GM18861 (cell line): Measurements from ENCODE around the gene DYNC1LI2.

ENCODE experiments used
- ATAC-seq: cut with Tn5 transposase; IDR thresholded peaks from one replicate; pipeline ENCODE4 v1.9.1; 2021; ENCODE audit not compliant: unreplicated experiment

DYNC1LI2 gene

DNA sequence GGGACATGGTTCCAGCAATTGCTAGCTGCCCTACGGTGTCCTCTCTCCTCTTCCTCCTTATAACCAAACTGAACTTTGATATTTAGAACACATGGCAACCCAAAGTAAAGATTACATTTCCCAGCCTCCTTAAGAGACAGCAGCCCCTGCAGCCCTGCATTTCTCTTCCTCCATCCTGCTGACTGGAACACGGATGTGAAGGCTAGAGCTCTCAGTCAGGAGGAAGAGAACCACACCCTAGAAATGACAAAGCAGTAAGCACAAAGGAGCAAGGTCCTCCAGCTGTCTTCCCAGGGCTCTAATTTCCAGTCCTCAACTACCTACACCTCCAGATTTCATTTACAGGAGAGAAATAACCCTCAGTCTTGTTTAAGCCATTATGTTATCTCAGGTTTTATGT lies 10.9 kb downstream of the DYNC1LI2 start:
- ATAC-seq = no peak

DNA sequence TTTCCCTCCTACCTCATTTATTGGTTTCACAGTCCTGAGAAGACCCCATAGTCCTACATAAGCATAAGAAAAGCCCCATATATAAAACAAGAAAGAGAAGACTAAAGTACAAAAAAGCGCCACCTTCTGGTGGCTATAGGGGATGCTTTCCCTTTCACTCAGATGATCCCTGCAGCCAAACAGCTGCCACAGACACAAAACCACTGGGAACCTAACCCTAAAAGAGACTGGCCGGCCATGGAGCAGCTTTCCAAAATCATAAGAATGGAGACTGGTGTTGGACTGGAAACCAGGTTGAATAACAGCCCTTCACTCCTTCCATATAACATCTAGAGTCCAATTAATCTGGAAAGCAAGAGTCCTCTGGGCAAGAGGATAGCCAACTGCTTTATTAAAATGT lies 11.4 kb downstream of the DYNC1LI2 start:
- ATAC-seq = no peak

DNA sequence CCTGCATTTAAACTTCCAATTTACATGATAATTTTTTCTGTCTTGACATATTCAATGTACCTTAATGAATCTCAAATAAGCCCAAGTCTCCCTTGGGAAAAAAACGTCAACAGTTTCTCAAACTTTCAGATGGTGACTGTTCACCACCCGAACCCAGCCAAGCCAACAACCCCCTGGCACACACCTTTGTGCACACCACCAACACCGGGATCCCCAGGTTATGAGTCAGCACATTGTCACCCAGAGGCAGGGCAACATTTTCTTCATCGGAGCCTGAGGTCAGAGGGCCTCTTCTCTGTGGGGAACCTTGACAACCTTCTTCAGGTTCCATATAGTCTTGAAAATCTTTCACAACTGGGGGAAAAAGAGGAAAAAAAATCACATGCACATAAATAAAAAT lies 15.5 kb downstream of the DYNC1LI2 start:
- no peak for ATAC-seq

DNA sequence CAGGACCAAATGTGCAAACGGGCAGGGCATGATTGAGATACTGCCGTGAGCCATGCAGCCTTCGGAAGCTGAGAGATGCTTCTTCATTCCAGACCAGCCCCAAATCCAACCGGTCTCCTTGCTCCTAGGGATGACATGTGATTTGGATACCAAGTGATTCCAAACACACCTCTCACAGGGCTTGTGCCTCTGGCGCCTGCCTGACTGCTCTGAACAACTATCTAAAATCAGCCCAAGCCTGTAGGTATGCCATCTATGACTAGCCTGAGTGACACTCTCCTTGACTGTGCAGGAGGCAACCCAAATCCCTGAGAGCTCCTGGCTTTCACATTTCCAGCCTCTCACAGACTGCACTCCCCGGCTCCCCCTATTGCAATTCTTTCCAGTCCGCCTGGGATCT lies 20.3 kb downstream of the DYNC1LI2 start:
- no peak for ATAC-seq

DNA sequence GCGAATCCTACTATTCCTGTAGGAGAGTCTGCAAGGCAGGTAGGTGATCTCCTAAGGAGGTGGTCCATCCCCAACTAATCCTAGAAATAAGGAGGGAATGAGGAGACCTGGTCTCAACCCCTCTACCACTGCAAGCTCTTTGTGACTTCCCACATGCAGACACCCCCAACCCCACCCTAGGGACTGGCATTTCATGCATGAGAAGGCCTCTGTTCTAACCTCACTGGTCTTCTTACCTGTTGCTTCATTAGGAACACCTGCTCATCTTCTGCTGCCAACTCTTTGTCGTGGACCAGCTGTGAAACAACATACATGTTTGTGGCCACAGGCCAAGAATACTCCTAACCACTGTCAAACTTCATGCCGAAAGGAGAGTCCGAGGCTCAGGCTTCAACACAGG lies 22.6 kb downstream of the DYNC1LI2 start:
- no peak for ATAC-seq

DNA sequence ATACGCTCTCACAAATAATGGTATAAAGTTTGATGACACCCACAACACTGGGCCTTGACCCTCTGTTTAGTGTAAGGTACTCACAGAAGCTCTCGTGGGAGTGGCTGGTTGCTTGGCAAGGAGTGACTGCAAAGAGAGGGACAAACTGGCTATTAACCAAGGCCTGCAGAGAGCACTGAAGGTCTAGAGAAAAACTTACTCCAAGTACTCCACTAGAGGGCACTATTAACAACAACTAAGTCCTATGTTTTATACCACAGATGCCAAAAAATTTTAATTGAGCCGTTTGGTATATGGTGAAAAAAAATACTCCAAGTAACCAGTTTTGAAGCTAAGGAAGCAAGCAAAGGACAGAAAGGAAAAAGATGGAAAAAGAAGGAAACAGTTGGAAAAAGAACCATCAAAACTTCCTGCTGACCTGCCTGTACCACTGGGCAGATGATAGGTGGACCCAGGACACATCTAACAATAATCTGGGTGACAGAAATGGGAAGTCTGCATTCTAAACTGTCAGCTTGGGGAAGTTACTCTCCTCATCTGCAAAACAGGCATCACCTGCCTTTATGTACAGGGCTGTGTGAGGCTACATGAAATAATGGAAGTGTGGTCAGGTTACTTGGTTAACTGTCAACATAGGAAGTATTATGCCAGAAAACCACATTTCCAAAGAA lies 23.2 kb downstream of the DYNC1LI2 start:
- ATAC-seq = no peak

DNA sequence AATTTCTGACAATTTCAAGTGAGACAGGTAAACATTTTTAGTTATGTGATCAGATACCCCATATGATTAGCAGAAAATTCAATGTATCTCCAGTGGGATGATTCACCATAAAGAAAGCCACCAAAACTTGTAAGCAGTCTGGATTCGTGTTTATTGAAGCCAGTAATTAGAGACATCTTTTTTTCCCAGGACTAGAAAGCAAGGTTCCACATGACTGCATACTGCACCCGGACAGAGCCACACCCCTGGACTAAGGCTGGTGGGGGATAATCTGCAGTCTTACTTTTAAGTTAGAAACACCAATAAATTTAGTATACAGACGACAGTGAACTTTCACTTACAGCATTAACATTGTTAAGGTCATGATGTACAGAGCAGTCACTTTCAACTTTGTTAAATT lies 30.6 kb downstream of the DYNC1LI2 start:
- no peak for ATAC-seq

DNA sequence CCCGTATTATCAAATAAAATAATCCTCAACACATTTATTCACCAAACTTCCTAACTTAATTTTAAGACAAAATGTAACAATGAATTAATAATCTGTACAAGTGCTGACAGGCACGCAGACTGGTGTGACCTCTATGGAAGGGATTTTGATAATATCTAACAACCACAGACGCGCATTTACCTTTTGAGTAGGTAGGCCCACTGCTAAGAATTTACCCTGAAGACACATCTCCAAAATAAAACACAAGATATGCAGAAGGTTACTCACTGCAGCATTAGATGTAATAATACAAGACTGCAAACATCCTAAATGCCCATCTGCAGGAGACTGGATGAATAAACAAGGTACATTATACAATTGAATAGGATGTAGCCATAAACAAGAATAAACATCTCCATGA lies 32.2 kb downstream of the DYNC1LI2 start:
- ATAC-seq = no peak

DNA sequence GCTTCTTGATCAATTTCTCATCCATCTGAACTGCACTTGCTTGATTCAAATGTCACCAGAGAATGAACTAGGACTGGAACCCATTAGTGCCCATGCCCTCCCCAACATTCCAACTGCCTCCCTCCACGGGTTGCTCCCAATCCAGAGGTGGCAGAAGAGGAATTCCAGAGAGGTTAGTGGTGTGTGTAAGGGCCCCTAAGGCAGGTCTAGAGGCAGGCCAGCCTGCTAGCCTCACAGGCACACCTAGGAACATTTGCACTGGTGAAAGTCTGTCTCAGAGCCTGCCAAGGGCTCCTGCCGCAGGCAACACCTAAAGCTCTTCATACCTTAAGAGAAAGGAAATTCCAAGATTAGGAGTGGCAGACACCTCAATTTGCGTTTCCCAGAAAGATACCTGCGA lies 33.6 kb downstream of the DYNC1LI2 start:
- no peak for ATAC-seq

DNA sequence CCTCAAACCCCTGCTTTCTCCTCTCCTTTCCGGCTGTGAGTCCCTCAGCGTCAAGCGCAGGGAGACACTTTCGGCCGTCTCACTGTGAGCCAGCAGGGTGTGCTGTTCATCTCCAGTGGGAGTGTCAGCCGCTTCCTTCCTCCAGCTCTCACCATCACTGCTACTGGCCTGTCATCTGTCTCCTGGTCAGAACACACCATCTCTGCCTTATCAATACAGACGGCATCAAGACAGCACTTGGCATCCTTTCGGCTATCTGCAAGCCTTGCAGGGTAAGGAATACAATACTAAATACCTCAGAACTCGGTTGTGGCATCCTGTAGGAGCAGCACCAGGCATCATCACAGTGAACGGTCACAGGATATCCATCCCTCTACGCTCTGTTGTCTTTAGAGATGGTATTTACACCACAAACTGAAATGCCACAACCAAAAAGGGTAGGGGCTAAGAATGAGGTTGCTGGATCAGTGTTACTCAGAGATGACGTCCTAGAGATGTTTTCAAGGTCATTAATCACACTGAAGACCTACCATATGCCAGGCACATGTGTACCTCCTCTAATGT lies 34.2 kb downstream of the DYNC1LI2 start:
- ATAC-seq = no peak

DNA sequence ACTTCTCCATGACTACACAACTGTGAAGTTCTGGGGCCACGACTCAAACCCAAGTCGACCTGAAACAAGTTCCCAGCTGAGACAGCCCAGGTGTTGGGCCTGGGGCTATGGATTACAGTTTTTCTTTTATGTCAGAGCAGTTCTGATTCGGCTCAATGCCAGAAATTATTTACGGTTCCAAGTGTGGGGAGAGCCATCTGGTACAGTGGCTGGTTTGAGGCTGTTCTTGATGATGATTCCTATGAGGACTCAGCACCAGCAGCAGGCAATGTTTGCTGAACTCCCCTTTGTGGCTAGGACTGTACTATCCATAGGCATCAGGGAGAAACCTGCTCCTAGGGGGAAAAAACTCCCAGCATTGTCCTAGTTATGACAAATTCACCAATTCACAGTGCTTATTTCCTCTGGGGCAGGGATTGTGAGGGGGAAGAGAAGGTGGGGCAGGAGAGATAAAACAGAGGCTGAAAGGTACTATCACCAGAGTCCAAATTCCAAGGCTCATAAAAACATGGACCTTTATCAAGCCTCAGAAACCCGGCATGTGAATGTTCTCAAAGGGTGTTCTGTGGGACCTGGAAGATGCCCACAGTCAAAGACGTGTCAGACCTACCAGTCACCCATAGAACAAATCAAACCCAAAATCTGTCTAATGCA lies 36.6 kb downstream of the DYNC1LI2 start:
- ATAC-seq = no peak

DNA sequence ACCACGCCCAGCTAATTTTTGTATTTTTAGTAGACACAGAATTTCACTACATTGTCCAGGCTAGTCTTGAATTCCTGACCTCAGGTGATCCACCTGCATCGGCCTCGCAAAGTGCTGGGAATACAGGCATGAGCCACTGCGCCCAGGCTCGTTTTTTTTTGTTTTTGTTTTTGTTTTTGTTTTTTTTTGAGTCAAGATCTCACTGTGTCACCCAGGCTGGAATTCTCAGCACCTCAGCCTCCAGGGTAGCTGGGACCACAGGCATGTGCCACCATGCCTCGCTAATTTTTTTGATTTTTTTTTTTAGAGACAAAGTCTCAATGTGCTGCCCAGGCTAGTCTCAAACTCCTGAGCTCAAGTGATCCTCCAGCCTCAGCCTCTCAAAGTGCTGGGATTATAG lies 37.3 kb downstream of the DYNC1LI2 start:
- no peak for ATAC-seq

DNA sequence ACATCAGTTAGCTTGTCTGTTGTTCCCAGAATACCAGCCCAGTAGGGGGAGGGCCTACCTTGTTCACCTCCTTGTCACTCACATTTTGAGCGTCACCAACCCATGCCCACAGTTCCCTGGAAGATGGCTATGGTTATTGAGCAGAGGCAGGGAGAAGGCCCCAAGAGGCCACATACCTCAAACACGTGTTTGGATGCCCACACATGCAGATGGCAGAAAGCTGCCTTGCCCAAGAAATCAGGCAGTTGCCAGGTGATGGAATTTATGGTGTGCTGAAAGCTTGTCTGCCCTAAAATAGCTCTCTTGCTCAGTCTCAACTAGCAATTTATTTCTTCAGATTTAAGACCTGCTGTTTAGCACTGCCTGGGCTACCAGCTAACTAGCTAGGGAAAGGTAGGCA lies 38.3 kb downstream of the DYNC1LI2 start:
- ATAC-seq = no peak

DNA sequence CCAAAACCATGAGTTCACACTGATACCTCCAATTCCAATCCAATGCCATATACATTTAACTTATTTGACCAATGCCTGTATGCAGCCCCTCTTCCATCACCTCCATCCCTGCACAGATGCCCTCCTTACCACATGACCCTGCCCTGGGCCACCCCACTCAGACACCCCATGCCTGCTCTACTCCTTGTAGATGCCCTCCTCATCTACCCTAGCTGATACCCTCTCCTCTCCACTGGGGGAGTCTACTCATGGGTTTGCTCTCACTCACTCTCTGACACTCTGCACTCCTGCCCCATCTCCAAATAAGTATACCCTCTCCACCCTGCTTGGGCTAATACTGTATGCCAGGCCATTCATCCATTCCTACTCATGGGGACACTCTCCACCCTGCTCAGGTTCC lies 38.9 kb downstream of the DYNC1LI2 start:
- no peak for ATAC-seq

DNA sequence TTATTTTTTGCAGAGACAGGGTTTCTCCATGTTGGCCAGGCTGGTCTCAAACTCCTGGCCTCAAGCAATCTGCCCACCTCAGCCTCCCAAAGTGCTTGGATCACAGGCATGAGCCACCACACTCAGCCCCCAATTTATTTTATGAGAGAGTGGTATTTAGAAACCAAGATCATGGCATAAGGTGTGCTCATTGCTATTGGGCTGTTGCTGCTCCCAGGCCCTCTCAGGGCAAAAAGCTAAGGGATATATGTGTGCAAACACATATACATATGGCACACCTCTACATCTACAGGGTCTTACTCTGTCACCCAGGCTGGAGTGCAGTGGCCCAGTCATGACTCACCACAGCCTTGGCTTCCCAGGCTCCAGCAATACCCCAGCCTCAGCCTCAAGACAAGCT lies 39.8 kb downstream of the DYNC1LI2 start:
- no peak for ATAC-seq

DNA sequence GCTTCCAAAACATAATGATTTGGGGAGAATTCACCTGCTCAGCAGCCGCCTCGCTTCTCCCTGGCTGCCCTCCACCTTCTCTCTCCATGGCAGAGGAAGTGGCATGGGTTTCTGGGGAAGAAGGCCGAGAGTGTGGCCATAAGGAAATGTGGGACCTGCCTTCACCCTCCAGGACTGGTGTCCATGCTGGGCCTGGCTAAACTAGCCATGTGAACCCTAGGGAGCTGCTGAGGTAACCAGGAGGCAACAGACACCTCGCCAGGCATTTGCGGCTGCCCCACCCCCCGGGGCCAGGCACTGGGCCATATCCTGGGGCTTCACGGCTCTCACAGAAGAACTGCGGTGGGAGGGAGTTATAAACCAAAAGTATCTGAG lies 44.9 kb downstream of the DYNC1LI2 start:
- no peak for ATAC-seq

DNA sequence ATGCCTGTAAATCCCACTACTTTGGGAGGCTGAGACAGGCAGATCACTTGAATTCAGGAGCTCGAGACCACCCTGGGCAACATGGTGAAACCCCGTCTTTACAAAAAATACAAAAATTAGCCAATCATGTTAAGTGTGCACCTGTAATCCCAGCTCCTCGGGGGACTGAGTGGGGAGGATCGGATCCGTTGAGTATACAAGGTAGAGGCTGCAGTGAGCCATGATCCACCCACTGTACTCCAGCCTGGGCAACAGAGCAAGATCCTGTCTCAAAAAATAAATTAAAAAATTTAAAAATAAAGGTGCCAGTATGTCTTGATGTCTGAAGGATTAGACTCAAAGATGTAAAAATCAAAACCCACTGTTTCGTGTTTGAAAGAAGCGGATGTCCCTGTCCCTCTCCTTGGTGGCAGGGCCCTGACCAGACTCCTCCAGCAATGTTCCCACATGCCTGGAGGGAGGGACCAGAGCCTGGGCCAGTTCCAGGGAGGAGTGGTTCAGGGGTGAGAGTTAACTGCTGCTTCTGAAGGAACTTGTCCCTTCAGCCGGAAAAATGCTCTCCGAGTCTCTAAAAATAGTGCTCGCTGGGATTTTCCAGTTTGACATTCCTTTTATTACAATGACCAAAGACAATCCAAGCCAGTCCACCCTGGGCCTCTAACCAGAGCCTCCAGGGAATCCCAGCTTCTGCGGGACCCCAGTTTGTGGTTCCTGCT lies 45.5 kb downstream of the DYNC1LI2 start:
- no peak for ATAC-seq

DNA sequence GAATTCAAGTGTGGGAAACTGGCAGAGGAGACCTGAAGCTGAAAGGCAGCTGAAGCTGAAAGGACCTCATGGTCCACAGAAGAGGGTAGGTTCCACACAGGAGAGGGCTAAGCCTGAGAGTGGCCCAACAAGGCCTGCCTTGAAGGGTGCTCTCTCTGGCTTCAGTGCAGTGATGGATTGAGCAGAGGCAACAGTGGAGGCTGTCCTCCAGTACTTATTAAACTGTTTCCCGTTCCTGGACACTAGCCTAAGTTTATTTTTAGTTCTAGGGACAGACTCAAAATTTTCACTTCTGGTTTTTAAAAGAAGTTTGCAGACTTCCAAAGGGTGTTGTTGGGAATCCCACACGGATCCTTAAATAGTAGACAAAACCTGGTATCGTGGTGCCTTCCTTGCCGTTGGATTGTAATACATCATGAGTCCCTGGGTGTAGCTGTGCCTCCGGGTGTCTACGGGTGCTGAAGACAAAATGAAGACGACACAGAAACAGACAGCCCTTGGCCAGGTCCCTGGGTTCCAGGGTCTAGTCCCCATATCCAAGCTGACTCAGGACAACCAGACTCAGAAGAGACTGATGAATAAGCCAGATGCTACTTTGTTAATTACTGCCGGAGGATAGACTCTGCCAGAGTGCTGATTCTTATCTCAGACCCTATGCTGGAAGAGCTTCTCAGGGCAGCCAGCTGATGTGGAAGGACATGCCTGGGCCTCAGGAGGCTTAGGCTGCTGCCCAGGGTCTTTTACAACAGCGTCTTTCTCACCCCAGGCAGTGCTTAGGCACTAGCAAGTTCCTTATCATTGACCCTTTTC lies 47.8 kb downstream of the DYNC1LI2 start:
- ATAC-seq = no peak

DNA sequence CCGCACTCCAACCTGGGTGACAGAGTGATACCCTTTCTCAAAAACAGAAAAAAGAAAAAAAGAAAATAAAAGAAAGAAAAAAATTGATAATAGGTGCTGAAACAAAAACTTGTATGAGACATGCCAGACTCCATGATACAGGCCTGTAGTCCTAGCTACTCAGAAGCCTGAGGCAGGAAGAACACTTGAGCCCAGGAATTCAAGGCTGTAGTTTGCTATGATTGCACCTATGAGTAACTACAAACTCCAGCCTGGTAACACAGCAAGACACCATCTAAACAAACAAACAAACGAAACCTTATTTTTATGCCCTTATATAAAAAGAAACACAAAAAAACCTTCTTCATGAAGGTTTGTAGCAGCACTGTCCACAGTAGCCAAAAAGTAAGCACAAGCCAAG lies 49.9 kb downstream of the DYNC1LI2 start:
- no peak for ATAC-seq

DNA sequence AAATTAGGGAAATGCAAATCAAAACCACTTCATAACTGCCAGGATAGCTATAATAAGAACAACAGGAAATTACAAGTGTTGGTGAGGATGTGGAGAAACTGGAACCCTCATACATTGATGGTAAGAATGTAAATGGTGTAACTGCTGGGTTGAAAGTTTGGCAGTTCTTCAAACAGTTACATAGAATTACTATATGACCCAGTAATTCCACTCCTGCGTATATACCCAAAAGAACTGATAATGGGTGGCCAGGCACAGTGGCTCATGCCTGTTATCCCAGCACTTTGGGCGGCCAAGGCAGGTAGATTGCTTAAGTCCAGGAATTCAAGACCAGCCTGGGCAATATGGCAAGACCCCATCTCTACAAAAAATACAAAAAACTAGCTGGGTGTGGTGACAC lies 50.4 kb downstream of the DYNC1LI2 start:
- no peak for ATAC-seq

DNA sequence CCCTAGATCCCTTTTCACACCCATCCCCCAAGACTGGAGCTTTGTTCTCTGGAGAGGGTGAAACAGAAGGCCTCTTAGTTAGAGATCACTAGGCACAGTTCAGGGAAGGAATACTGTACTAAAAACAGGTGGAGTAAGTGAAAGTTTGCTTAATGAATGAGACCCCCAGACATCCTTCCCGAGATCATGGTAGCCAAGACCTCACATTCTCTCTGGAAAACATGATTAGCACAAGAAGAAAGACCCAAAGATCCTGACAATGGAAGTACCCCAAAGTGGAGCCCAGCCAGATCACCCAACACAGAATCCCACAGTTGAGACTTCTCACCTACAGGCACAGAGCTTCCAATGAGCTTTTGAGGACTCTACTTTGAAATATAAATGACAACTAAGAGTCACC lies 51.5 kb downstream of the DYNC1LI2 start:
- no peak for ATAC-seq
